Superior temporal gyrus (tissue), 1 donor: Measurements from ENCODE around the gene FRYL.

Source experiments
- DNase-seq: peaks from one replicate; pipeline ENCODE4 v3.0.0-alpha.2; 2016; ENCODE audit errors: extremely low spot score

The FRYL gene

DNA sequence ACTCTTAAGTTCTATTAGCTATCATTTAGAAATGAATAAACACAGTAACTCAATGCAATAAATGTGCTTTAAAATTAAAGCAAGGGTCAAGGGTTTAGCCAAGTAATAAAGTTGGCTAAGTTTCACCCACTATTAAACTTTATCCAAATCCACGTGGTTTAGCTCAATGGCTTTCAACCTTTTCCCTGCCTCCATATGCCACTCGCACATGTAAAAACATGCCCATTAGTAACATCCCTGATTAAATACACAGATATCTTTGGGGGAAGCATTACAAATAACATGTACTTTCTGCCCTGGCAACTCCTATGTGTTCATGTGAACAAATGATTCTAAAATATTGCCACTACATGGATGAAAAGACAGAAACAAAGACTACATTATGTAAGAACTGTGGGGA, 159.2 kb downstream of the FRYL start:
- DNase-seq = no peak

DNA sequence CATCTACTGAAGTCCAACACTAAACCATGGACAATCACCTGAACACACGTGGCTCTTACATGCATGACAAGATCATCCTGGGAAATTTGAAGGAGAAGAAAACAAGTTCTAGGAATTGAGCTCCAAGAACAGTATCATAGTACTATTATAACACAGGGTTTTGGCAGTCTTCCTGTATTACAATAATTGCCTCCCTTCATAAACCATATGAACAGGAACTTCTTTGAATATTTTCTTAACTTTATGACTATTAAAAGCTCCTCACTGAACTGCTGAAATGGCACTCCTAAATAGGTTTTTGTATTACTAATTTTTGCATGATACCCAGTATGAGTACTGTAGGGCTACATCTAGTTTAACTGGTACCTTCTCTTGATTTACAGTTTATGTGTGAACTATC, 160.0 kb downstream of the FRYL start:
- DNase-seq = no peak

DNA sequence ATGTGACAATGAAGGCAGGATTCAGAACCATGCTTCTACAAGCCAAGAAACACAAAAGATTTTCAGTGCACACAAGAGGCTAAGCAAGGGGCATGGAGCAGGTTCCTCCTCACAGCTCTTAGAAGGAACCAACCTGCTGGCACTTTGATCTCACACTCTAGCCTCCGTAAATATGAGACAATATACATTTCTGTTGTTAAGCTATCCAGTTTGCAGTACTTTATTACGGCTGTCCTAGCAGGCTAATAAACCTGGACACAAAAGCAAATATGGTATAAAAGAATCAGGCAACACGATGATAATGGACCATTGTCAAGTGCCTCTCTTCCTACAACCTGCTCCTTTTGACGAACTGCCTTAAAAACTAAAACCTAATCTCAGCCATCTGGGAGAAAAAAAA, 175.6 kb downstream of the FRYL start:
- DNase-seq = no peak

DNA sequence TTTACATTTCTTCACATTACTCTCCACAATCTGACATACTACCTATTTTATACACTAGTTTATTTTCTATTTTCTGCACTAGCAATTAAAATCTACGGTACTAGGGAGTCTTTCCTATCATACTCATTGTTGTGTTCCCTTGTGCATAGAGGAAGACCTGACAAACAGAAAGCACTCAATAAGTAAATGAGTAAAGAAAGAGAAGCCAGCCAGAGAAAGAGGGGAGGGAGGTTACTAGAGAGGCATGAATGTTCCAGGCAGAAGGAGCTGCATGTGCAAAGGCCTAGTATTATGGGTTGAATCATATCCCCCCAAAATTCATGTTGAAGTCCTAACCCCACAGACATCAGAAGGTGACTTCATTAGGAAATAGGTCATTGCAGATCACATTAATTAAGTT, 176.0 kb downstream of the FRYL start:
- no peak for DNase-seq

DNA sequence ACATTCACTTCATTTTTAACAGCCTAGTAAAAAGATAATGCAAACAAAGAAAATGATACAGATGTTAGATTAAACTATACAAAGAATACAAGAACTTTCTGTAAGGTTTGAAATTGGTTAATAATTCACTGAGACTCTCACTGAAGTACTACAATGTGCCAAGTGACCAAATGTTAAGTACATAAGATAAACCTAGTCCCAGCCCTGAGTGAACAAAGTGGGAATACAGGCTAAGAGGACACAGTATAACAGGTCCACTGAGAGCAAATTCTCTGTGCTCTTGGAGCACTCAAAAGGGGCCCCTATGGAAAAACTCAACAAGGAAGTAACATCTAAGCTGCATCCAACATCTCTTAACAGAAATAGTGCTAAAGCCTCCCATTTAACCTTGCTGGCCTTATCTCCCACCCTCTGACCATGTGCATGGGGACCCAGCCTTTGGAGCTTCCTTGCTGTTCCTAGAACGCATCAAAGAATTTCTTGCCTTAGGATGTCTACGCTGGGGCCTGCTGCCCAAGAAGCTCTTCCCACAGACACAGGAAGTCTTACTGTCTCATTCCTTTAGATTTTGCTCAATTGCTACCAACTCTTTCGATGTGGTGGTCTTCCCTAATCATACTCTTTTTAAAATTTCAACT, 176.6 kb downstream of the FRYL start:
- DNase-seq = no peak

DNA sequence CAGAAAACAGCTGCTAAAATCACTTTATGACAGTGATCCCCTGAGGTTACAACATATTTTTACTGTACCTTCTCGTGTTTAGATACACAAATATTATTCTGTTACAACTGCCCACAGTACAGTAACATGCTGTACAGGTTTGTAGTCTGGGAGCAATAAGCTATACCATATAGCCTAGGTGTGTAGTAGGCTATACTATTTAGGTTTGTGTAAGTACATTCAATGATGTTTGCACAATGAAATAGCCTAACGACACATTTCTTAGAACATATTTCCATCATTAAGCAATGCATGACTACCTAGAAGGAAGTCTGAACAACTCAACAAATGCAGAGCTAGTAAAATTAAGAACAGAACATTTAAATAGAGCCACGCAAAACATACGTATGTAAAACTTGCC, 177.3 kb downstream of the FRYL start:
- DNase-seq = no peak

DNA sequence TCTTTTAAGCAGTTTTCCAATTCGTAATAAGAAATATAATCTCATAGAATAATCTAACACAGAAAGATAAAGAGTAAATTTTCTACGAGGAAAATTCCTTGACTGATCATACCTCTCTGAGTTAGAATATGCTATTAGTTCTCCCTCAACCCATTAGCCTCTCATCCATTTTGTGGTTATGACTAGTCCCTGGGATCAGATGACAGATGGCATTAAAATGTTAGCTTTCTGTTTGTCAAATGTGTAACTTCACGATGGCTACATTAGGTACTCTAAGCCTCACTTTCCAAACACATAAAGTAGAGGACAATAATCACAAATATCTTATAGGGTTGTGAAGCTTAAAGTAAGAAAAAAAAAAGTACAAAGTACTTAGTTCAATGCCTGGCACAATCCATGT, 177.9 kb downstream of the FRYL start:
- no peak for DNase-seq

DNA sequence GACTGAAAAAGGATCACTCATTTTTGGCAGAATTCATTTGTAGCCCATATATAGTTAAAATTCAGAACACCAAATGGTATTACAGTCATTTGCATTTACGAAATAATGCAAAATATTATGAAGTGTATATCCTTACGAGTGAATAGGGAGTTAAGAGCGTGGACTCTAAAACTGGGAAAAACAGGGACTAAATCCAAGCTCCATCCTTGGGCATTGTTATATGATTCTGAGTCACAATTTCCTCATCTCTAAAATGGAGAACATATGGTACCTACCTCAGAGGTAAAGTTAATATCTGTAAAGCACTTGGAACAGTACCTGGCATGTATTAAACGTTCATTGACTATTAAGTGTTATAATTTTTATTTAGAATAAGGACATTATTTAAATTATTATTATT, 183.7 kb downstream of the FRYL start:
- no peak for DNase-seq

DNA sequence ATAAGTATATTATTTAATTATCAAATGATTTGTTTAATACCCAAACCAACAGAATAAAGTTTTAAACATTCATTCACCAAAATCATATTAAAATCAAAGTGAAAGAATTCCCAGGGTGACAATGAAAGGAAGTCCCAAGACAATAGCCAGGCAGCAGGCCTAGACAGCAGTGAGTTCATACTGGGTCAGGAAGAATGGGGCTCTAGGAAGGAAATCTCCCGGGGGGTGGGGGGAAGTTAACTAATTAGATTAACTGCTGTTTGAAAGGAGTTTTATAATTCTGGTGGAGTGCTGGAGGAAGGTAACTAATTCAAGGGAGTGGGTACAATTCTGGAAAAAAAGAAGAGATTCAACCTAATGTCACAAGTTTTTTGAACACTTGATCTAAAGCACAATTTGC, 185.9 kb downstream of the FRYL start:
- no peak for DNase-seq

DNA sequence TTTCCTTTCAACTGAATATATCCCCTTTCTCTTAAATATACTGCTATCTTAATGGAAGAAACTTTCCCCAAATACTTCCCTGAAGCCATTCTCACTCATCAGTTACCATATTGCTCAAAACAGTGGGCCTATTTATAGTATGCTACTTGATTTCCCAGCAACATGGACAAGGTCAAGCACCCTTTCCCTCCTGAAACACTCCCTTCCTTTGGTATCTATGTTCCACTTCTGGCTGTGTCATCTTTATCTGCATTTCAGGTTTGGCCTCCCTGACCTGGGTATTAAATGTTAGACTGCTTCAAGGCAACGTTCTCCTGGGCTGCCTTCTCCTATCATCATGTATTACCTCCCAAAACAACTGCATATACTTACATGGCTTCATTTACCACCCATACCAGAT, 188.7 kb downstream of the FRYL start:
- DNase-seq = no peak

DNA sequence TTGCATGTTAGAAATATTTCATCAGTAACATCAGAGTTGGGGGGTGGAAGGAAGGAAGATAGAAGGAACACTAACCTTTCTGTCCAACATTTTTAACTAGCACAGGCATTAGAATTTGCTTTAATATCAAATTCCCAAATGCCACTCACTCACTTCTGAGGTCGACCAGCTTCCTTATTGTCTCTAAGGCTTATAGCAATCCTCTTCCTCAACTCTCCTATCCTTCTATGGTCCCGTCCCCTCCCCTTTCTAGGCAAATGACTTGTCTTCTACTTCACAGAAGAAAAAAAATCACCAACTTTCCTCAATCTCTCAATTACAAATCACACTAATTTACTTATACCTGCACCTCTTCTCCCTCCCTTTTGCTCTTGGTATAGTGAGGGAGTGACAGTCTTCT, 189.2 kb downstream of the FRYL start:
- DNase-seq = no peak

DNA sequence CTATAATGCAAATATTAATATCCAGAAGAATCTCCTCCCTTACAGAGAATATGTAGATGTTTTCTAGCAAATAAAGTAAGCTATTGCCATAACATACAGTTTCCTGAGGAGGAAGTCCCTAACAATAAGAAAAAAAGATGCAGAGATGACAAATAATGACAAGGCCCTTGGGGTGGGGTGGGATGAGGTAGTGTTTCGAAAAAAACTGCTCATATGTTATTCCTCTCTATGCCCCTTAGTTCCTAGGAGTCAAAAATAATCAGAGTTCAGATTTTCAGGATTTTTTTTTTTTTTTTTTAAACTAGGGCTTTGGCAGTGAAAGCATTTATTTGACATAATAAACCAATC, 191.0 kb downstream of the FRYL start:
- DNase-seq = no peak

DNA sequence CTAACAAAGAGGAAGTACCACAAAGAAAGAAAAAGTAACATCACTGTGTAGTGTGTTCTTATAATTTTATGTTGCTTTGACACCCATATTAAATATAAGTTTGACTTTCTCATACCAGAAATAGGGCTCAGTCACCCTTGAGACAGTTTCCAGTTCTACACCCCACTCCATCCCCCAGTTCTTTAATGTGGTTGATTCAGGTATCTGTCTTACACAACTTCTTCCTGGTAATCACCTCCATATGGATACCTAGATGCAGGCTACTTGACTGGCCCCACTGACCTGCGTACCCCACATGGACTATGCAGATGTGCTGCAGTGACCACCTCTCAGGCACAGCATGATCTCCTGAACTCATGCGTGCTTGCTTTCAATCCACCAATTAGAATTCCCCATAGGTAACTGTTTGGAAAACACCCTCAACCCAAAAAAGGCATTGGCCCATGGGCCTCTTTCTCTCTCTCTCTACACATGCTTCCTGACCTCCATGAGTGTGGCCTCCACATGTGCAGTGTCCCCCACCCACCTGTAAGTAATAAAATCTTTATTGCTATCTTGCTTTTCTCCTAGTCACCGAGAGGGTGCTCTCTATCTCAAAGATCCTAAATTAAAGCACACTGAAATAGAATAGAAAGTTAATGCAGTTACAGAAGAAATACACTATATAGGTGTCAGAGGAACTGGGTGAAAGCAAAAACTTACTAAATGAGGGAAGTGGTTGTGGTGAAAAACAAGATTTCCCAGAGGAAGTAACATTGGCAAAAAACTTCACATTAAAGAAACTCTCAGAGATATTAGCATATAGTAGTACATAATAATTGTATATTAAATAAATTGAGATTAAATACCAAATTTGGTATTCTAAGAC, 191.6 kb downstream of the FRYL start:
- DNase-seq = no peak

DNA sequence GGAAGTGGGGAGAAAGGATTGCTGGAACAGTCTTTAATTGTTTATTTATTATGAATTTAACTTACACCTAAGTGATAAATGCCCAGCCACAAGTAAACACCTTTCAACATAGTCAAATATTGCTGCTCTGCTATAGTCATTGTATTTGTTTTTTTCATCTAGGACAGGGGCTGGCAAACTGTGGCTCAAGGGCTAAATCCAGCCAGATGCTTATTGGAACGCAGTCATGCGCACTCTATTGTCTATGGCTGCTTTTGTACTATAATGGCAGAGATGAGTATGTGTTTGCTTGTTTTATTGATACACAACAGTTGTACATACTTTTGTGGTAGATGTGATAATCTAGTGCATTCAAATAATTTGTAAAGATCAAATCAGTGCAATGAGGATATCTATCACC, 194.7 kb downstream of the FRYL start:
- DNase-seq = peak; percentile 68

DNA sequence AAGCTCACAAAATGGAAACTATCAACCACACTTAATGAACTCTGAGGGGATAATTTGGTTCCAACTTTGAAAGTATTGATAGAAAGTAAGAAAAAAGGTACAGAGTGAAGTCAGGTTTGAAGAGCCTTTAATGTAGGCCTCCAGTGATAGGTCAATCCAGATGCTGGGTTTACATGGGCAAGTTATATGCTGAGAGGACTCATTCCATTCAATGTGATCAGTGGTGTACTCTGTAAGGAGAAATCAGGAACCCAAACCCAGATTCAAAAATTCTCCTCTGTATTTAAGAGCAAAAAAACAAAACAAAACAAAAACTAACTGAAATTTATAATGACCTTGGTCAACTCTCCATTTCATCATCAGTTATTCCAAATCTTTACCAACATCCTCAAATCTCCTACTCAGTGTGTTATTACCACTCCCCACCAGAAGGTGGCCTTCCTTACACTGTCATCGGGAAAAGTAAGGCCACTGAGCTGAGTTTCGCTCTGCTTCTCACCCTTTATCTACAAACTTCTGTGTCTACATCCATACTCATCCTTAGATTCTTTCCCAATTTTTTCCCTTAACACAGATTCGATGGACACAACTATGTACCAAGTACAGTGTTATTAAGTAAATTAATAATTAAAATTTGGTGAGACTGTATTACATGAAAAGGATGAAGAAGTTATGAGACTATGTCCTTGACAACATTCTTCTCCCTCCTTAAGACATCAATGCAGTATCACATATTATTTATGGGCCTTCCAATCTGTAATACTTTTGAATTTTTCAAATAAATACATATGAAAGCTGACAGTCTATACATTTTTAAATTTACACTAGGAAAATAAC, 201.7 kb downstream of the FRYL start:
- DNase-seq = peak; percentile 95

DNA sequence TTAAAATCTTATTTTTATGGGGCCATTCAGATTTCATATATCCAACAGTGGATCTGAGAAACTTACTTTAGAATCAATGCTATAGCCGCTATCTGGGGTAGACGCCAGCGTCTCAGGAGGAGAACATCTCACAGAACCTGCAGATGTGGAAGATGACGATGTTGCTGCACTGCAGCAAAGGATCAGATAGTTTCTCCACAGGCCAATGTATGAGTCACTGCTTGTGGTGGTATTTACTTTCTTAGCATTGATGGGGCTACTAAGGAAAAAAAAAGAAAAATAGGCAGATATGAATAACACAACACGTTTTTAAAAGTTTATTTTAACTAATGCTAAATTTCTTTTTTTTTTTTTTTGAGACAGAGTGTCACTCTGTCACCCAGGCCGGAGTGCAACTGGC, 204.1 kb downstream of the FRYL start:
- DNase-seq = no peak

DNA sequence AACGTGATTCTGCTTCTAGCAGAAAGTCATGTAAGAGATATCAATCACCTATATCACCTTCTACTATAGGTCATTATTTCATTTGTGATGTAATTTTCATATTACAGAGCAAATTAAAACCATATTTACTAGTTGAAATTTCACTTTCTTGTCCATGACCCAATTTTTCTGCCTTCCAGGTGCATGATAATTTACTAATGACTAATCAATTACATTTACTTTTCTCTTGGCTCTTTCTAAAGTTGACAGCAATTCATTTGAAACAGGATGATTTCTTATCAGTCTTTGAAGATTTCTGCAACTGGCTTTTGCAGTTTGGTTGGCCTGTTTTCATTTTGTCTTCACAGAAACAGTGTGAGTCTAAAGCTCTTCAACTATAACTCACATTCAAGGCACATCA, 208.6 kb downstream of the FRYL start:
- no peak for DNase-seq

DNA sequence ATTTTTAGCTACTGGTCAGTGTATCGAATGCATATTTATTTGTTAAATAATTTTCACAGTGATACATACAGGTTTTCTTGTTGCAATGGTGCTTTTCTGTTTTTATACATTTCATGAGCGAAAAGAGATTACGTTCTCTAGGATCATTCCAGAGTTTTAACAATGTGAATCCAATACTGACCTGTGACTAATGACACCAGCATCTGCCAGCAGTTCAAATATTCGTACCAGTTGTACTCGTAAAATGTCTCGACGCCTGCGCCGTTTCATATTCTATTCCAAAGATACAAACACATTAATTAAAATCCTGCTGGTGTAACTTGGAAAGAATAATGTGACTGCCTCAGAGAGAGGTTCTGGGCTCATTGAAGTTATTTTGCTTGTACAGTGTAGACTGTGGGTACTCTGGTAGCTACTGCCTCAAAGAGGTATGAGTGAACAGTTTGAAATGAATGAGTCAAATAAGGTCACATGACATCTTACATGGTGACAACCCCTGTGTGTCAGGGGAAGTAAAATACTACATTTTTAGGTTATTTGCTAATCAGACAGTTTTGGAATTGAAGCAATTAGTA, 209.3 kb downstream of the FRYL start:
- DNase-seq = no peak

DNA sequence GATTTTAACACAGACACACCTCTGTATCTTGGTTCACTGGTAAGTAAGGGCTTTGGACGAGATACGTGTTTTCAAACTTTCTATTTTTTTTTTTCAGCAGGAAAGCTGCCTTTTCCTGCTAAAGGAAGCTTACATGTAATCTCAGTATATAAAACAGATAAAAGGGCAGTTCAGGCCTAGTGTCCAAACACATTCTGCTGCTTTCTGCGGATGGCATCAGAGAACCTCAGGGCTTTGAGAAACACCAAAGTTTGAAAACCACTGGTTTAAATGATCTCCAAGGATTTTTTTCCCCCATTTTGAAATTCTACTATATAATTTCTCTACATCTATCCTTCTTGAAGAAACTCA, 214.1 kb downstream of the FRYL start:
- DNase-seq = no peak

DNA sequence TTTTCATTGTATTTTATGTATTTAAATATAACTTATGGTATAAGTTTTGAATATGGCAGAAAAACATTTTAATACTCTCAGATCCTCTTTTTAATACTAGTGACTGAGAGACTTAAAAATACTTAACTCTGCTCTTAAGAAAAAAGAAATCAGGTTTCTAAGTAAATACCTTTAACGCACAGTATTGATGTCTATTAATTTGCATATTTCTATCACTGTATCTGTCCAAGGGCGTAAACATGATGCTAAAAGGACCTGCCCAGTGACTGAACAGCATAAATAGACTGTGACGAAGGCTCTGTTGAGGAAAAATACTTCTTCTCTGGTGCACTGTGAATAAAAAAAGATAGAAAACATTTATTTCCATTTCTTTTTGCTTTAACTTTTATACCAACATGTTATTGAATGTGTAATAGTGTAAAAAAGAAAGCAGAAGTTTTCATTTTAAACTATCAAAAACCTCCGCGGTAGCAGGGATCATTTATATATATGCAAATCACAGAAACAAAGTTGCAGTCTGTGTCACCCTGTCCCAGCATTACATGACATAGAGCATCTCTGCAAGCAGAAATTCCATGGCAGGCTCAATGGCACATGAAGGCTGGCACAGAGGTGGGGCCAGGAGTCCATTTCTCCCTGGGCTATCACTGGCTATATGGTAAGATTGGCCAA, 214.6 kb downstream of the FRYL start:
- no peak for DNase-seq

DNA sequence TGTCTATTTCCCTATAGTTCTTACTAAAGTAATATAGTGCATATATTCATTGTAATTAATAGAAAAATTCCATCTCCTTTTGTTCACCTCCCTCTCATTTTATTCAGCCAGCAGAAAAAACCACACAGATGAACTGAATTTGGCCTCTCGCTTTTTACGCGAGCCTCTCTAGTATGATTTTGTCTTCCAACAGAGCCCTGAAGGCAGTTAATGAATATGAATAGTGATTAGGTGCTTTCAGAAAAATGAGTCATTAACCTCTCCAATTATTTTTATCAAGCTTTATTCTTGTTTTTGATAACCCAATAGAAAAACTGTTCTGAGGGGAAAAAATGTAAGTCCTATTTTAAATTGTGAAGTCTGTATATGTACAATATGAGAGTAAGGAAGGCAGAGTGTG, 215.9 kb downstream of the FRYL start:
- no peak for DNase-seq

DNA sequence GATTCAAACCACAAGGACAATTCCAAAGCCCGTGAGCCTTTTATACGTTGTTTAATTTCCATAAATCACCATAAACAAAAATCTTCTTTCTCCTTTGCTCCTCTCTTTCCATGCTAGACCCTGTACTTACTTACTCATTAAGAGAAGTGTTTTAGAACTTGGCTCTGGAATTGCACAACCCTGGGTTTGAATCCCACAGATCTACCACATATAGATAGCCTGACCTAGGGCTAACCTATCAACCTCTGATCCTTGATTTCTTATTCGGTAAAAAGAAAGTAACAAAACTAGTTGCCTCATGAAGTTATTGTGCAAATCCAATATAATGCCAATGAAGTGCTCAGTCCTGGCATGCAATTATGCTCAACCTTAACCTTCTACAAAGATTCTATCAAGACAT, 221.3 kb downstream of the FRYL start:
- no peak for DNase-seq
